ENCODE measurements around the gene TNFRSF19.

TNFRSF19 gene

DNA sequence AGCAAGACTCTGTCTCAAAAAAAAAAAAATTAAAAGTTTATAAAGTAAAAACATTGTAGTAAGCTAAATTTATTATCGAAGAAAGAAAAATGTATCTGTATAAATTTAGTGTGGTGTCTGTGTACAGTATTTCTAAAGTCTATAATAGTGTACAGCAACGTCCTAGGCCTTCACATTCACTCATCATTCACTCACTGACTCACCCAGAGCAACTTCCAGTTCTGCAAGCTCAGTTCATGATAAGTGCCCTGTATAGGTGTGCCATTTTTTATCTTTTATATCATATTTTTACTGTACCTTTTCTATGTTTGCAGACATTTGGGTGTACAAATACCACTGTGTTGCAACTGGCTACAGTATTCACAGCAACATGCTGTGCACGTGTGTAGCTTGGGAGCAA lies 118.1 kb downstream of the TNFRSF19 start:
- DNase-seq: no peak

DNA sequence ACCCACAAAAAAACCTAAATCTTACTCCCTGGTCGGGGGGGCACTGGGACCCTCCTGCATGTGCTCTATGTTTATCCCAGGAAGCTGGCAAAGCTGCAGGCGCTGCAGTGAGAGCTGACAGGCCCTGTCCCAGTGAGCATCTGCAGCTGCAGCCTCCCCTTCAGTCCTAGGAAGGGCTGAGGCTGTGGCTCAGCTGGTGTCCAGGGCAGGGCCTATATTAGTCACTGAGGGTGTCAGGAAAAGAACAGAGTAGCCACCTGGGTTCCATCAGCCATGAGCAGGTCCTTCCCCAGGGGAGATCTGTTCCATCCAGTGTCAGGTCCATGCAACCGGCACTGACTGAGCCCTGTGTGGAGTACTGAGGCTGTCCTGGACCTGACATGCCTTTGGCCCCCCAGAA lies 120.5 kb downstream of the TNFRSF19 start:
- no peak for DNase-seq

DNA sequence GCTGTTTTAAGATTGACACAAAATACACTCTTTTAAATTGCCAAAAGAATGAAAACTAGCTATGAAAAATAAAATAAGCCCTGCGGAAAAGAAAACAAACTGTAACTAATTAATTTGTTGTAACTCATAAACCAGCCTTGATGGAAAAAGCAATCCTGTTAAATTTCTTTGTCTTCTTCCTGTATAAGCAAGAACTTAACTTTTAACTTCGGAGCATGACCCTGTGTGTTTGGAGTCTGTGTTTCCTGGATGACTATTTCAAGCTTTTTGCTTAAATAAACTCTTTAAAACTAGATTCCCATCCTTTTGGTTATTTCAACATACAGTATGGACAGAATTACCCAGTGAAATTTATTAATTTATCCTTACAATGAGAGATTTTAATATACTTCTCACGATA lies 122.6 kb downstream of the TNFRSF19 start:
- no peak for DNase-seq

DNA sequence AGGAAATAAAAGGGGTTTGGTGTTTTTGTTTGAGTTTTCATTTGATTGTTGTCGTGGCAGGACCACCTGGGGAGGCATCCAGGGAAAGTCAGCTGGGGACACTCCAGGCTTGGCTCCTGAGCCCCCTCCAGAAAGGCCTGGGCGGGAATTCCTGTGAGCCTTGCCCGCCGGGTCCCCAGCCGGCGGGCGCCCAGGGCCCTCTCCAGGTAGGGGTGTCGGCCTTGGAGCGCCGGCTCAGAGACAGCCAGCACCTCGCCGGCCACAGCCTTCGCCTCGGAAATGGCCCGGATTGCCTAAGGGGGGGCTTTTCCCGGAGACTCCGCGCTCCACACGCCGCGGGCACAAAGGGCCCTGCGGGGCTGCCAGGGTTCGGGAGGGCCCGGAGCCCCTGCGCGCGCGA lies 125.0 kb downstream of the TNFRSF19 start:
- no peak for DNase-seq

DNA sequence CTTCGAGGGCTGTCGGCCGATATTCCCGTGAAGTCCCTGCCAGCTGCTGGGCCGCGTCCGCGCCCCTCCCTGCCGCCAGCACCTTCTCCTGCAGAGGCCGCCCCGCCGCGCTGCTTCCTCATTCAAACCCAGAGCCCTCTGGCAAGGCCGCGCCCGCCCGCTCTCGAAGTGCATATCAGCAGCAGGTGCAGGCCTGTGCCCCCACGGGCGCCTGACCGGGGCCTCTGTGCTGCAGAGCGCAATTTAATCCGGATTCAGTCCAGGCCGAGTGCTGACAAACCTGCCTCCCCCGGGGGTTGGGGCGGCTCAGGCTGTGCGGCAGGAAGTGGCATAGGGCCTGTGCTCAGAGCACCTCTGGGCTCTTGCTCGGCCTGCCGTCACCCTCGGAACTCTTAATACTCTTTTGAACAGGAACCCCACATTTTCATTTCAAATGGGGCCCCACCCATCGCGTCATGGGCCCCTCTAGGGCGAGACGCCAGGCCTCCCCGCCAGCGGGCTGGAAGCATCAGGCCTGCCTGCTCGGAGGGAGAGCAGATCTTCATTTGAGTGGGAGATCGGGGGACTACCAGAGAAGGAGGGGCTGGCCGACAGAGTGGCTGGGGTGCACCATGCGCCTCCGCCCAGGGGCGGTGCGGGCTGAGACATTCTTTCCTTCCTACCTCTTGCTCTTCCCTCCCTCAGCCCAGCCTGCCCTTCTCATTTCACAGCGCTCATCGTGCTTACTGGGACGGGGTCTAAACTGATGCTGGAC lies 125.7 kb downstream of the TNFRSF19 start:
- DNase-seq: no peak

DNA sequence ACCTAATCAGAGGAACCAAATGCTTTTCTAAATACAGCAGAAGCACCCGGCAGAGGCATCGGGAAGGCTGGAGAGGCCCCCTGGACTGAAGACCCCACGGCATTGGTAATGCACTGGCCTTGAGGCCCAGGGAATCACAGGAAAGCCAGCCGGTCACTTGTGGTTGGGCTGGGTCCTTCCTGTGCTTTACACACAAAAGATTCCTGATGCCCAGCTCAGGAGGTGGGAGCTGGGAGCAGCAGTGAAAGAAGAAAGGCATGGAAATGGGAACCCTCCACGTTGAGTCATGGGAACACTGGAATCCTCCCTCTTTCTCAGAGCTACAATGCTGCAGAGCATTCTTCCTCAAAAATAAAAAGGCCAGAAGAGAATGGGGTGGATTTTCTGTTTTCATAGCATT lies 126.4 kb downstream of the TNFRSF19 start:
- DNase-seq: no peak

DNA sequence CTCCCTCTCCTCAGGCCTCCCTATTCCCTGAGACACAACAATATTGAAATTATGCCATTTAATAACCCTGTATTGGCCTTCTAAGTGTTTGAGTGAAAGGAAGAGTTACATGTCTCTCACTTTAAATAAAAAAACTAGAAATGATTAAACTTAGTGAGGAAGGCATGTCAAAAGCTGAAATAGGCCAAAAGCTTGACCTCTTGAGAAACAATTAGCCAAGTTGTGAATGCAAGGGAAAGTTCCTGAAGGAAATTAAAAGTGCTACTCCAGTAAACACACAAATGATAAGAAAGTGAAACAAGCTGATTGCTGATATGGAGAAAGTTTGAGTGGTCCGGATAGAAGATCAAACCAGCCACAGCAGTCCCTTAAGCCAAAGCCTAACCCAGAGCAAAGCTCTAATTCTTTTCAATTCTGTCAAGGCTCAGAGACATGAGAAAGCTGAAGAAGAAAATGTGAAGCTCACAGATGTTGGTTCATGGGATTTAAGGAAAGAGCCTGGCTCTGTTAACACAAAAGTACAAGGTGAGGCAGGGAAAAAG lies 127.6 kb downstream of the TNFRSF19 start:
- DNase-seq: no peak

DNA sequence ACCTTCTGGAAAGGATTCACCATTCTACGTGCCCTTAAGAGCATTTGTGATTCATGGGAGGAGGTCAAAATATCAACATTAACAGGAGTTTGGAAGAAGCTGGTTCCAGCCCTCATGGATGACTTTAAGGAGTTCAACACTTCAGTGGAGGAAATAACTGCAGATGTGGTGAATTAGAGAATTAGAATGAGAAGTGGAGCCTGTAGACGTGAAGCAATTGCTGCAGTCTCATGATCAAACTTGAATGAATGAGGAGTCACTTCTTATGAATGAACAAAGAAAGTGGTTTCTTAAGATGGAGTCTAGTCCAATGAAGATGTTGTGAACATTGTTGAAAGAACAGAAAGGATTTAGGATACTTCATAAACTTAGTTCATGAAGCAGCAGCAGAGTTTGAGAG lies 129.1 kb downstream of the TNFRSF19 start:
- no peak for DNase-seq

DNA sequence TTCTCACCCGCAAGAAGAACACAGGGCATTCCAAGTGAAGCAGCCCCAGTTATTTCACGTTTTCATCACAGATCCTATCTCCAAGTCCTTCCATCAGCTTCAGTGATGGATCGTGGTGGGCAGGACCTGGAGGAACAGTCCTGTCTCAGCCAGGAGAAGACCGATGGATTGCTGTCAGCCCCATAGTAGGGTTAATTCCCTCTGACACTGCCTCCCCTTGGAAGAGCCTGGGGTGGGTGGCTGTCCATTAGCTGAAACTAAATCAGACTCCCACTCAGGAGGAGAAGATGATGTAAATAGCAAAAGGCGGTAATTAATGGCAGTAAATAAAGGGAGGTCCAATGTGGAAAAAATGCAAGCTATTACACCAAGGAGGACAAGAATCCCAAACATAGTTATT lies 131.0 kb downstream of the TNFRSF19 start:
- no peak for DNase-seq

DNA sequence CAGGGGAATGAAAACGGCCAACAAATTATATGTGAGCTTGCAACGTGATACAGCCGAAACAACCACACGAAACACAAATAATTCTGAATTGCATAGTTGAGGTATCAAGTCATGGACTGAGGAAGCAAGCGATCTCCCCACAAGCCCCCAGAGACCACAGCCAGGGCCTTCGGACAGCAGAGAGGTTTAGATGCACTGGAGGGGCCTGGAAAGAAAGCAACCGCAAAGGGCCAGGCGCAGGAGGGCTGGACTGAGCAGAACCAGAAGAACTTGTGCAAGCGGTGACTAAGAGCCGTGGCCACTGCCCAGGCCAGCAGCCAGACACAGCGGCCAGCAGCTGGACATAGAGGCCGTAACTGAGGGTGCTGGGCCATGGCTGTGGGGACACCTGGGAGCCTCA lies 131.4 kb downstream of the TNFRSF19 start:
- DNase-seq: no peak

DNA sequence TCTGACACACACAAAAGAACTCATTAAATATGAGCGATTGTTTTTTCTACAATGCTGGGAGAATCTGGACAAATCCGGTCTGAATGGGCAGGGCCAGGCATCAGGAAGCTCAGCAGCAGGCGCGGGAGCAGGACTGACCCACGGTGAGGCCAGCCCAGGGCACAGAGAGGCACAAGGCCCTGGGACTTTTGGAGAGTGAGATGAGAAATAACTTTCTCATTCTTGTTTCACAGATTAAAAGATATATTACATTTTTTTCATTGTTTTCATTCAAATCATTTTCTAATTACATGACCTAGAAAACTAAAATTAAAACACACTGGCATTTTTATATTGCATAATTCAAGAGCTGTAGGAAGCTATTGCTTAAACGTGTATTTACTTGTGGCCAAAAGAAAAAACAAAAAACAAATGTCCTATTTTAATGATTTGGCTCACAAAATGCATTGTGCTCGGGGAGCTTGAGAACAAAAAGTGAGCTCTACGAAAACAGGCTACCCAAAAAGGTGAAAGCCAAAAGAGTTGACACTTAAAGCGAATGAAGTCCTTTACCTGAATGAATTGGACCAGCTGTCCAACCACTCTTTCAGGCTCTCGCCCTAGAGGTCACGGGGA lies 133.1 kb downstream of the TNFRSF19 start:
- DNase-seq: no peak

DNA sequence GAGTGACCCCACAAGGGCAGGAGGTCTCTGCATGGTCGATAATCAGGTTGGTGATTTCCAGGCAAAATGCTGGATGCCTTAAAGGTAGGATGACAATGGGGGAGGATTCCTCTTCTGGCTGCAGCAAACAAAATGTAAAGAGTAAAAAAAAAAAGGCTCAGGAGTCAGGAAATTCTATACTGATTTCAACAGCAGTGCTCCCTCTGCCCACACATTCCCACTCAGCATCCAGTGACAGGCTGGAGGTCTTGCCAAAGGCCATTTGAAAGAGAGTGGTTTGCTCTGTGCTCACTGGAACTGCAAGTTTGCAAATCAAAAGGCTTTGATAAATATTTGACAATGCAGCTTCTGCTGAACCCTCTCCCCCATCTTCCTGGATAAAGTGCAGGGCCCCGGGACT lies 135.4 kb downstream of the TNFRSF19 start:
- no peak for DNase-seq

DNA sequence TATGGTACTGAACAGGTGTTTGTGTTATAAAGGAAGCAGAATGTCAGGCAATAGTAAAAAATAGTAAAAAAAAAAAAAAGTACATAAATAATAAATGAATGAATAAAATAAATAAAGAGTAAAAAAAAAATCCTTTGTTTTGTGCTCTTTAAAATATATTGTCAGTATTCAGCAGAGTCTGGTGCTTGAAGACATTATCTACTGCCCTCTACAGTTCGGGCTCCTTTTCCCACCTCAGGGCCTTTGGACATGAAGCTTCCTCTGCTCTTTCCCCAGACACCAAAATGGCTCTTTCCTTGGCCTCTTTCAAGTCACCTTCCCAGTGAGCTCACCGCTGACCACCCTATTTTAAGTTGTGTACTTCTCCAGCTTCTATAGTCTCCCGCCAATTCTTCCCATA lies 137.5 kb downstream of the TNFRSF19 start:
- DNase-seq: no peak

DNA sequence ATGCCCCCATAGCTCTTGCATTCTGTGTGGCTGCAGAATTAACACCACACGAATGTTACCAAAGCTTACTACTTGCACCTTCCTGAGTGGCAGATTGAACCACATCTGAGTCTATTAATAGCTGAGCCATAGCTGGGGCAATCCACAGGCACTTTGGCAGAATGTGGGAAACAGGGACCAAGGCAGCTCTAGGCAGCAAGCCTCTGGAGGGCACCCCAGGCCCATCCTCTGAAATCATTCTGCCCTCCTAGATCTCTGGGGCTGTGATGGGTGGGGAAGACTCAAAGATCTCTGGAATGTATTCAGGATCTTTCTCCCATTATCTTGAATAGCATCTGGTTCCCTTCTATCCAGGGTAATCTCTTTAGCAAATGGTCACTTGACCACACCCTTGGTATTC lies 139.3 kb downstream of the TNFRSF19 start:
- no peak for DNase-seq

DNA sequence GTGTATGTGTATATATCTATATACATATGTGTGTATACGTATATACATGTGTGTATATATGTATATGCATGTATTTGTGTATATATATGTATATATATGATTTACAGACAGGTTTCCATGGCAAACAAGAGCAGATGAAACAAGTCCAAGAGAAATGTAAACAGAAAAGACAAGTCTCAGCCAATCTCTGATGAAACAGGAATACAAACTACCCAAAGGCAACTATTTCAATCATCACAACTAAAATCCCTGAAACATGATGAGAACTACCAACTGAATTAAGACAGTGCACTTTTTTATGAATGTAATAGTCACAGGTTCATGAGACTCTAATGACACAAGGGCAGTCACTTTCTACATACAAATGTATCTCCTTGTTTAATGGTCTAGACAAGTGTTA lies 140.2 kb downstream of the TNFRSF19 start:
- DNase-seq: no peak

DNA sequence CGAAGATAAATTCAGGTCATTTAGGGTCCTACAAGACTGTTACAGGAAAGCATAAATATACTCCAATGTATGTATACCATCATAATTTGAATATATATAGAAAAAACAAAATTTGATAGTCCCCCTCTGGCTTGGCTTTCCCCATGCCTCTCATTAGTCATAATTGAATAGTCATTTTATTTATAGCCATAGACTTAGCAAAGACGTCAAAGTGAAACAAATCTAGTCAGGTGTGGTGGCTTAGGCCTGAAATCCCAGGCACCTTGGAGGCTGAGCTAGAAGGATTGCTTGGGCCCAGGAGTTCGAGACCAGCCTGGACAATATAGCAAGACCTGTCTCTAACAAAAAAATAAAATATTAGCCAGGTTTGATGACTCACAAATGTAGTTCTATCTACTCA lies 141.1 kb downstream of the TNFRSF19 start:
- DNase-seq: no peak

DNA sequence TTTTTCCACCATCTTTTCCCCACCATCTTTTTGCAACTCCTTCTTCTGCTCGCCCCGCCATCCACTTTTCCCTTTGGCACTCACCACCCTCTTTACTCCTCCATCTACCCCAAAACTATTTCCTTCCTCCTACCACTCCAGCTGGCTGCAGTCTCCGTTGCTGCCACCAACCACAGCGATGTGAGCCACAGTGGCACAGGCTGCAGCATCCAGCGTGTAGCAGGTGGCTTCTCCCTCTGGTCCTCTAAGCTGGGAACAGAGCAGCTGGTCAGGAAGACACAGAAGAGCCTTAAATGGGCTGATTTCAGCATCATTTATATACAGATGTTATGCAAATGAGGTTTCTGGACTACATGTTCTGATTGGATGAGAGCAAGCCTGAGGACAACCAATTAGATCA lies 144.5 kb downstream of the TNFRSF19 start:
- DNase-seq: no peak

DNA sequence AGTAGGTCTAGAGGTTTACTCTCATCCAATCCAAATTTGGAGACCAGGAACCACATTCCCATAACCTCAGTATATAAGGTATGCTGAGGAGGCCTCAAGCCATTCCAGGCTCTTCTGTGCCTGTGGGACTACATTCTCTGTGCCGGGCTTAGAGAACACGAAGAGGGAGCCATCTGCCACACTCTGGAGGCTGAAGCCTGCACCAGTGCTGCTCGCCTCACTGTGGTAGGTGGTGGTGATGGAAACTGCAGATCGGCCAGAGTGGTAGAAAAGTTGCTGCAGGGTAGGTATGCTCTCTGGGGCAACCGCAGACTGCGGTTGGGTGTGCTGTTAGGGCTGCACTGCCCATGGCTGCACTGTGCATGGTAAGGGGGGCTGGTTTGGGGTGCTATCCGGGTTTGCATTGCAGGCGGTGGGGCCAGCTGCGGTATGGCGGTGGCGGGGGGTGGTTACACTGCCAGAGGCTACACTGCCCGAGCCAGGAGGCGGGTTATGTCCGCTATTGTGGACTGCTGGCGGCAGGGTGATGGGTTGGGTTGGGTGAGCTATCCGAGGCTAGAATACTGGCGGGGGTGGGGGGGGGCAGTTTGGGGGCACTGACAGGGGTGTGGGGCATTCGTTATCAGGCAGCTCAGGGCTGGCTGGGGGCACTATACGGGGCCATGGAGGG lies 145.0 kb downstream of the TNFRSF19 start:
- no peak for DNase-seq

DNA sequence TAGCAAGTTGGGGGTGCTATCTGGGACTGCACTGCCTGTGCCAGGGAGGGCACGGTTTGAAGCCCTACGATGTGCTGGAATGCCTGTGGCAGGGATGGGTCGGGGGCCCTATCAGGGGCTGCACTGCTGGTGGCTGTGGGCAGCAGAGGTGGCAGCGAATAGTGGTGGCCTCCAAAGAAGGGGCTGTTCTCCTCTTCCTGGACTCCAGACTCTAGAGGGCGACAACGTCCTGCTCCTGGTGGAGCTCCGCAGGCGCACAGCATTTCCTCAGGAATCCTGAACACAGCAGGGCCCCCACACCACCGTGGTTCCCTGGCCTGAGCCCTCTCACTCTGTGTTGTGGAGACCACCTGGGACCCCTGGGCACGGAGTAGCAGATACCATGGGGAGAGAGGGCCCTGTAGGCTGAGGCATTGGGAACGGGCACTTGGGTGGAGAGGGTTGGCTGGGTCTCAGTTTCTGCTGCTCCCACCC lies 145.6 kb downstream of the TNFRSF19 start:
- DNase-seq: no peak

DNA sequence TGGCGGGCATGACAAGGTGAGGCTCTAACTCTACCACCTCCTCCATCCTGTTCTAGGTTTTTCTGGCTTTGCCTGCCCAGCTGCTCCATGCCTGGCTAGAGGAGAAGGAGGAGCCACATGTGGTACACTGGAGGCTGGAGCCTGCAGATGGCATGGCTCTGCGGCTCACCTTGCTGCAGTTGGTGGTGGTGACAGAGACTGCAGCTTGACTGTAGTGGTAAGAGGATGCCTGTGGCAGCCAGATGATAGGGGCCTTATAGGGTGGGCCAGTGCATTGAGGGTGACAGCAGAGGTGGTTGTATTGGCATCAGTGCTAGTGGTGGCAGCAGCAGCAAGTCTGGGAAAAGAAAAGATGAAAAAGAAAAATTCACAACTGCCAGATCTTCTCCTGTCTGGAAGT lies 146.2 kb downstream of the TNFRSF19 start:
- DNase-seq: no peak

DNA sequence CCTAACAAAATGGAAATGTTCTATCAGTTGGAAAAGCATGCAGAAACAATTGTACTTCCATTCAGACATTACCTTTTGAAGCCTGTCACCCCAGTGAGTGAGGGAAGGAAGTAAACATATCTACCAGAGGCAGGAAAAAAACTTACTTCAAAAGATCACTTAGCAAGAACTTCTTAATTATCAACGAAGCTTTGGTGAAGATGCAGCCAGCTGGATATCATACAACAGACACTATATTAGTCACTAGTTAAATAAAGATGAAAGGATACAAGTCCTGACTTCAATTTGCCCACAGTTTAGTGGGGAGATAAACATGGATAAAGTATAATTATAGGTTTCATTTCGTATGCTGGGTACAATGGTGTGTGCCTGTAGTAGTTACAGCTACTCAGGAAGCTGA lies 148.8 kb downstream of the TNFRSF19 start:
- no peak for DNase-seq

DNA sequence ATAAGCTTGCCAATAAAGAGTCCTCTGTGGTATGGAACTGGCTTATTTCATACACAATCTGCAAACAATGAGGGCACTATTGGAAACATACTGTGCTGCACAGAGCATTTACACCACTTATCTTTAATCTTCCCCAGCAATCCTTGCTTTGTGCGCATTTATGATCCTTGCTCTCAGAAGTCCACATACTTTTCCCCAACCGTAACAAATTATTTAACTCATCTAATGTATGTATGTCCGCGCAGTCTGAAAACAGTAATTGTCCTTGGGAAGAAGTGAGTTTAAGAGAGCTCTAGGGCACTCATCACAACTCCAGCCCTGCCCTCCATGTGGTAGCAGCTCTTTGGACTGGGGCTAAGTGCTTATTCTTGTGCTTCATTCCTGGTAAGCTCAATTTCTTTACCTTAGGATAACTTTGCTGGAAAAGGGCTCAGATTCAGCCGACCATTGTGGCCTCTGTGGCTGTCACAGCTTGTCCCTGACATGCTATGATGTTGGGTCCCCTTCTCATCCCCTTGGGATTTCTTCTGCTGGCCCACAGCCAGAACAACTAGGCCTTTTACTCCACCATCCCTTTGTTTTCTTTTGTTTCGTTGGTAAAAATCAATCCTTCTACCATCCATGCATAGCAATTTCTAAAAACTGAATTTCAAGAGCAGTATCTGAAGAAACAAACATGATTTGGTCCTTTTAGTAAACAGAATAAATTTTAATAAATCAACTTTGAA lies 152.7 kb downstream of the TNFRSF19 start:
- no peak for DNase-seq

DNA sequence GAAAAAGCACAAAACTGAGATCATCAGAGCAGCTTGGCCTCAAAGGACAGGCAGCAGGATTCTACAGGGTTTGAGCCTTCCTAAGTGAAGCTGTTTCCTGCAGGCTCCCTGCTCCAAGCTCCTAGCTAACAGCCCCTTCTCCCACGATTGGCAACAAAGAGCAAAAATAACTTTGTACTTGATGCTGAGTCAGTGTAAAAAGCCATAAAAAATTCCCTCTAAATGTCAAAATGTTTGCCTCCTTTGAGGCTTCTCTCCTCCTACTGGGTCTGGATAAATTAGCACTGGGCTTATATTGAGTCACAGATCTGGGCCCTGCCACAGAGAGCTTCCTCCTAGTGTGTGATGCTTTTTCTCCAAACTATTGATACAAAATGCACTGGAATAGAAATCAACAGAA lies 153.3 kb downstream of the TNFRSF19 start:
- no peak for DNase-seq
